NB4 (cell line): Measurements from ENCODE around the gene LVRN.

Source experiments
- MAX ChIP-seq: IDR thresholded peaks from 2 replicates; pipeline ENCODE4 v1.6.1; 2011; ENCODE audit warnings: low read depth, low read length
- MYC ChIP-seq: IDR thresholded peaks from 2 replicates; pipeline ENCODE4 v1.6.1; 2011; ENCODE audit warnings: low read depth, low read length
- POLR2A ChIP-seq: IDR thresholded peaks from 2 replicates; pipeline ENCODE4 v1.6.1; 2011; ENCODE audit warnings: mild to moderate bottlenecking; ENCODE audit not compliant: insufficient read length; ENCODE audit errors: extremely low read depth
- TF ChIP-seq, protein P1 (sequence below): IDR thresholded peaks from one replicate; pipeline ENCODE4 v1.5.1; 2012; ENCODE audit warnings: low read depth, low read length

DNA sequence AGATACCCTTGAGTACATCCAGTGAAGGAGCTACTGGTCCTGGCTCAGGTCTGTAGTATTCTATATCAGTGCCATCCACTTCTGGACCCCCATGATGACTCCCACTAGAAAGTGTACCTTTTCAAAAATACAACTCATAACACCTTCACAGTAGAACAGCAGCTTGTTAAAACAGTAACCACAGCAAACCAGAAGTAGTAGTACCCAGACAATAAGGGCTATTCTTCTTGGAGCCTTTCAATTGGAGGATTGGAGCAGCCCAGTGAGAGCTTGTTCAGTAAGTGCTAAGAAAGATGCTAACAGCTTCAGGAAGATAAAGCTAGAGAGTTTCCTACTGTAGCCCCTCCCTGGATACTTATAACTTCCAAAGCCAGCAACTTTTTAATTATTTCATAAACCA is 80.1 kb downstream of the LVRN start:
- TF ChIP-seq, protein P1, sequence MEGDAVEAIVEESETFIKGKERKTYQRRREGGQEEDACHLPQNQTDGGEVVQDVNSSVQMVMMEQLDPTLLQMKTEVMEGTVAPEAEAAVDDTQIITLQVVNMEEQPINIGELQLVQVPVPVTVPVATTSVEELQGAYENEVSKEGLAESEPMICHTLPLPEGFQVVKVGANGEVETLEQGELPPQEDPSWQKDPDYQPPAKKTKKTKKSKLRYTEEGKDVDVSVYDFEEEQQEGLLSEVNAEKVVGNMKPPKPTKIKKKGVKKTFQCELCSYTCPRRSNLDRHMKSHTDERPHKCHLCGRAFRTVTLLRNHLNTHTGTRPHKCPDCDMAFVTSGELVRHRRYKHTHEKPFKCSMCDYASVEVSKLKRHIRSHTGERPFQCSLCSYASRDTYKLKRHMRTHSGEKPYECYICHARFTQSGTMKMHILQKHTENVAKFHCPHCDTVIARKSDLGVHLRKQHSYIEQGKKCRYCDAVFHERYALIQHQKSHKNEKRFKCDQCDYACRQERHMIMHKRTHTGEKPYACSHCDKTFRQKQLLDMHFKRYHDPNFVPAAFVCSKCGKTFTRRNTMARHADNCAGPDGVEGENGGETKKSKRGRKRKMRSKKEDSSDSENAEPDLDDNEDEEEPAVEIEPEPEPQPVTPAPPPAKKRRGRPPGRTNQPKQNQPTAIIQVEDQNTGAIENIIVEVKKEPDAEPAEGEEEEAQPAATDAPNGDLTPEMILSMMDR = no peak
- TF ChIP-seq POLR2A = no peak
- no peak for TF ChIP-seq MAX
- TF ChIP-seq MYC = no peak
